CD14-positive monocyte (primary cell): ENCODE measurements around the gene KRT86. TPM values are rescaled to one million over a fixed set of nuclear protein-coding genes. Genes with fewer than 3 reads are reported as not detected.
"Not testable (repeated sequence)": the region's sequence is repeated elsewhere in the genome, so short reads cannot be mapped to it uniquely, and the experiment has no call there.

Experiments
- DNase-seq, 3 donors: peaks; one replicate each; pipeline ENCODE4 v3.0.0-alpha.2; 2011 to 2022
- H2AFZ ChIP-seq: 2 replicates; pipeline ENCODE4 v1.6.0; 2012; ENCODE audit warnings: mild to moderate bottlenecking, low read depth, low read length, inconsistent platforms; ENCODE audit not compliant: insufficient read depth, poor library complexity, severe bottlenecking
- H3K27ac ChIP-seq, 2 donors: 1 replicate in 1 of 2; 2 replicates in 1 of 2; pipeline ENCODE4 v1.5.1; 2012 to 2013; ENCODE audit warnings: low read length in 2 of 2, control low read depth in 1 of 2, inconsistent platforms in 1 of 2, low read depth in 1 of 2, mild to moderate bottlenecking in 1 of 2
- H3K27me3 ChIP-seq, 2 donors: one replicate each; pipeline versions ENCODE4 v1.6.0 to v1.6.1; 2011 to 2013; ENCODE audit warnings: low read length in 2 of 2; ENCODE audit not compliant: control insufficient read depth in 2 of 2, insufficient read depth in 2 of 2
- H3K36me3 ChIP-seq, 2 donors: replicated peaks in 1 of 2; 1 replicate in 1 of 2; 2 replicates in 1 of 2; pipeline versions ENCODE4 v1.5.1 to v1.6.1; 2012 to 2013; ENCODE audit warnings: low read length in 2 of 2, control low read depth in 1 of 2, inconsistent platforms in 1 of 2, mild to moderate bottlenecking in 1 of 2; ENCODE audit not compliant: insufficient read depth in 2 of 2, control insufficient read depth in 1 of 2
- H3K4me1 ChIP-seq, 2 donors: 1 replicate in 1 of 2; 2 replicates in 1 of 2; pipeline versions ENCODE4 v1.5.1 to v1.6.1; 2012 to 2013; ENCODE audit warnings: low read length in 2 of 2, control low read depth in 1 of 2, inconsistent platforms in 1 of 2, mild to moderate bottlenecking in 1 of 2, moderate library complexity in 1 of 2; ENCODE audit not compliant: insufficient read depth in 2 of 2, control insufficient read depth in 1 of 2
- H3K4me2 ChIP-seq: replicated peaks from 2 replicates; pipeline ENCODE3; 2012; ENCODE audit warnings: low read length, moderate library complexity, mild to moderate bottlenecking; ENCODE audit not compliant: poor library complexity, severe bottlenecking; ENCODE audit errors: extremely low read depth
- H3K4me3 ChIP-seq, 3 experiments: fragments of 200-600 bp in 1 of 3; sonication (generic) in 1 of 3; replicated peaks in 1 of 3; 1 replicate in 2 of 3; 2 replicates in 1 of 3; pipeline ENCODE4 v1.5.1; 2011 to 2013; ENCODE audit warnings: low read length in 3 of 3, mild to moderate bottlenecking in 3 of 3, control low read depth in 2 of 3, low read depth in 2 of 3, inconsistent platforms in 1 of 3, moderate library complexity in 1 of 3
- H3K79me2 ChIP-seq: 2 replicates; pipeline ENCODE4 v1.6.0; 2012; ENCODE audit warnings: mild to moderate bottlenecking, control low read depth, inconsistent platforms, low read length, moderate library complexity; ENCODE audit not compliant: insufficient read depth
- H3K9ac ChIP-seq: 2 replicates; pipeline ENCODE4 v1.6.0; 2017; ENCODE audit warnings: low read length, mild to moderate bottlenecking; ENCODE audit not compliant: insufficient read depth, poor library complexity, severe bottlenecking
- H3K9me3 ChIP-seq, 2 donors: replicated peaks in 1 of 2; 1 replicate in 1 of 2; 2 replicates in 1 of 2; pipeline versions ENCODE4 v1.5.1 to v1.6.1; 2012 to 2013; ENCODE audit warnings: low read length in 2 of 2, control low read depth in 1 of 2; ENCODE audit not compliant: control insufficient read depth in 1 of 2, insufficient read depth in 1 of 2
- H4K20me1 ChIP-seq: 2 replicates; pipeline ENCODE4 v1.6.0; 2012; ENCODE audit warnings: mild to moderate bottlenecking, low read length, control low read depth, moderate library complexity; ENCODE audit not compliant: insufficient read depth
- H3K27ac Mint-ChIP-seq, 7 donors: one replicate each; pipeline ENCODE4 v1.8.0; 2020; ENCODE audit warnings: mild to moderate bottlenecking in 7 of 7, mixed read lengths in 7 of 7, moderate library complexity in 6 of 7, inconsistent platforms in 2 of 7
- H3K27me3 Mint-ChIP-seq, 3 donors: one replicate each; pipeline ENCODE4 v1.8.0; 2021 to 2022; ENCODE audit warnings: low read depth in 3 of 3, mild to moderate bottlenecking in 3 of 3, mixed read lengths in 3 of 3, moderate library complexity in 3 of 3, inconsistent platforms in 1 of 3
- H3K36me3 Mint-ChIP-seq, 2 donors: one replicate each; pipeline ENCODE4 v1.8.0; 2020; ENCODE audit warnings: mixed read lengths in 2 of 2, inconsistent platforms in 1 of 2, mild to moderate bottlenecking in 1 of 2
- H3K4me1 Mint-ChIP-seq: one replicate; pipeline ENCODE4 v1.8.0; 2020; ENCODE audit warnings: mild to moderate bottlenecking, mixed read lengths
- H3K4me3 Mint-ChIP-seq, 2 donors: one replicate each; pipeline ENCODE4 v1.8.0; 2020; ENCODE audit warnings: mild to moderate bottlenecking in 2 of 2, mixed read lengths in 2 of 2, moderate library complexity in 1 of 2
- H3K9me3 Mint-ChIP-seq, 7 donors: one replicate each; pipeline ENCODE4 v1.8.0; 2020 to 2022; ENCODE audit warnings: mixed read lengths in 7 of 7, mild to moderate bottlenecking in 6 of 7, moderate library complexity in 6 of 7, inconsistent platforms in 2 of 7
- CTCF ChIP-seq: fragments of 200-600 bp; IDR thresholded peaks from one replicate; pipeline ENCODE4 v1.8.0; 2022; ENCODE audit warnings: antibody characterized with exemption, mild to moderate bottlenecking
- WGBS: methylation state at CpG from one replicate; pipeline ENCODE4 v1.1.5; 2013; ENCODE audit warnings: missing lambda C conversion rate; ENCODE audit not compliant: insufficient coverage; 5-methylcytosine and 5-hydroxymethylcytosine counted together
- intact Hi-C, 2 donors: fragments of 100-400 bp; cut with micrococcal nuclease; formaldehyde crosslinking; loops; one replicate each; pipeline versions ENCODE4 v1.15.0 to v1.15.1; 2023
- polyA plus RNA-seq, 3 donors: library from polyadenylated mRNA; depleted of rRNA in 1 of 3; unstranded in 2 of 3; stranded (reverse) in 1 of 3; fragments of 300-500 nt in 2 of 3; fragments of >200 nt in 1 of 3; fragmentation: Illumina TruSeq in 2 of 3; gene quantifications; 1 replicate in 2 of 3; 2 replicates in 1 of 3; pipeline ENCODE4 v1.2.3, GENCODE V29; 2012 to 2021

Gene KRT86
- polyA plus RNA-seq, 3 donors, result not detected

GRCh38 chr12:52344111-52344510, 69.7 kb downstream of the KRT86 start:
- no peaks in the 10 kb centered on the region for H3K4me1 ChIP-seq
- peak overlapping the region in 1 of 7 donors; percentile 20 for H3K27ac Mint-ChIP-seq
- TF ChIP-seq CTCF, result no peak
- no peak overlapping the region for H3K9ac ChIP-seq
- no peaks in the 10 kb centered on the region for H3K36me3 Mint-ChIP-seq
- H3K4me2 ChIP-seq, result no peak overlapping the region
- H4K20me1 ChIP-seq, result no peaks in the 10 kb centered on the region
- intact Hi-C loops, result no loop called here
- H3K9me3 Mint-ChIP-seq, result peaks cover 0 to 5% (median 3%) of the 10 kb centered on the region in 7 donors
- no peaks in the 10 kb centered on the region for H3K9me3 ChIP-seq
- no peak overlapping the region for H3K4me3 ChIP-seq
- no peaks in the 10 kb centered on the region for H3K27me3 ChIP-seq
- no peaks in the 10 kb centered on the region for H3K36me3 ChIP-seq
- no peak overlapping the region for H3K27ac ChIP-seq
- peaks cover 3 to 14% (median 5%) of the 10 kb centered on the region in 3 donors for H3K27me3 Mint-ChIP-seq
- DNase-seq, result no peak
- WGBS, result 97% methylated on average over 9 of the region's 12 CpGs
- no peaks in the 10 kb centered on the region for H3K79me2 ChIP-seq
- no peaks in the 10 kb centered on the region for H3K4me1 Mint-ChIP-seq
- H3K4me3 Mint-ChIP-seq, result no peak overlapping the region
- H2AFZ ChIP-seq, result no peak overlapping the region

GRCh38 chr12:52345041-52345440, 70.6 kb downstream of the KRT86 start:
- DNase-seq, H3K27ac Mint-ChIP-seq, H3K4me2 ChIP-seq, H3K36me3 Mint-ChIP-seq, H3K27ac ChIP-seq, H3K27me3 ChIP-seq, H3K4me3 Mint-ChIP-seq, H3K4me3 ChIP-seq, H3K4me1 ChIP-seq, H3K79me2 ChIP-seq, intact Hi-C loops, H2AFZ ChIP-seq, H3K4me1 Mint-ChIP-seq, H4K20me1 ChIP-seq, H3K36me3 ChIP-seq, H3K9me3 ChIP-seq, H3K9ac ChIP-seq, H3K9me3 Mint-ChIP-seq: not testable (repeated sequence)
- peaks cover 5 to 14% (median 5%) of the 10 kb centered on the region in 3 donors for H3K27me3 Mint-ChIP-seq
- WGBS, result 100% methylated on average over 4 of the region's 8 CpGs
